Heart left ventricle (tissue), 16 donors: ENCODE measurements around the gene RRP1. TPM values are rescaled to one million over a fixed set of nuclear protein-coding genes. Genes with fewer than 3 reads are reported as not detected.

Experiments
- ATAC-seq, 4 donors: fragments of 200-7000 bp; cut with Tn5 transposase; one replicate each; pipeline ENCODE4 v1.9.1; 2020 to 2022; ENCODE audit warnings: moderate library complexity in 4 of 4, mild to moderate bottlenecking in 3 of 4, moderate number of reproducible peaks in 1 of 4
- DNase-seq, 5 donors: peaks; one replicate each; pipeline ENCODE4 v3.0.0-alpha.2; 2020
- H3K27ac ChIP-seq, 12 donors: fragments of 200-600 bp; sonication (generic) in 4 of 12; one replicate each; pipeline versions ENCODE4 v1.5.0 to v1.8.0; 2016 to 2022; ENCODE audit warnings: mild to moderate bottlenecking in 2 of 12
- H3K27me3 ChIP-seq, 9 donors: fragments of 200-600 bp; sonication (generic) in 2 of 9; one replicate each; pipeline versions ENCODE4 v1.5.1 to v1.8.0; 2016 to 2022; ENCODE audit warnings: mild to moderate bottlenecking in 3 of 9
- H3K36me3 ChIP-seq, 9 donors: fragments of 200-600 bp; sonication (generic) in 2 of 9; one replicate each; pipeline versions ENCODE4 v1.5.0 to v1.8.0; 2018 to 2022; ENCODE audit warnings: mild to moderate bottlenecking in 2 of 9
- H3K4me1 ChIP-seq, 12 donors: fragments of 200-600 bp; sonication (generic) in 4 of 12; one replicate each; pipeline versions ENCODE4 v1.5.0 to v1.8.0; 2016 to 2022; ENCODE audit warnings: mild to moderate bottlenecking in 3 of 12
- H3K4me3 ChIP-seq, 12 donors: fragments of 200-600 bp; sonication (generic) in 4 of 12; one replicate each; pipeline versions ENCODE4 v1.5.0 to v1.8.0; 2017 to 2022; ENCODE audit warnings: mild to moderate bottlenecking in 9 of 12, moderate library complexity in 4 of 12
- H3K9me3 ChIP-seq, 12 donors: fragments of 200-600 bp; sonication (generic) in 4 of 12; one replicate each; pipeline versions ENCODE4 v1.5.0 to v1.8.0; 2016 to 2022; ENCODE audit warnings: mild to moderate bottlenecking in 1 of 12
- CTCF ChIP-seq, 12 donors: fragments of 200-600 bp; sonication (generic) in 4 of 12; IDR thresholded peaks; one replicate each; pipeline versions ENCODE4 v1.5.0 to v1.8.0; 2018 to 2022; ENCODE audit warnings: antibody characterized with exemption in 12 of 12, mild to moderate bottlenecking in 5 of 12
- POLR2A ChIP-seq, 2 donors: fragments of 450-650 bp; IDR thresholded peaks; one replicate each; pipeline ENCODE4 v1.6.1; 2017; ENCODE audit warnings: antibody characterized with exemption in 2 of 2, mild to moderate bottlenecking in 2 of 2, moderate library complexity in 2 of 2
- WGBS, 4 donors: extraction: QIAGEN DNeasy Blood & Tissue Kit in 2 of 4; methylation state at CpG; one replicate each; pipeline versions ENCODE4 v1.1.5 to v1.1.7; 2013 to 2018; 5-methylcytosine and 5-hydroxymethylcytosine counted together
- intact Hi-C, 10 donors: fragments of 100-400 bp; cut with DNase I; formaldehyde crosslinking; loops; one replicate each; pipeline versions ENCODE4 v1.11.1 to v1.14.2; 2022
- polyA plus RNA-seq, 2 donors: library from polyadenylated mRNA; stranded (reverse); fragments of 200-250 nt; gene quantifications; one replicate each; pipeline ENCODE4 v1.2.3, GENCODE V29; 2013
- total RNA-seq, 9 donors: library from RNA; depleted of rRNA in 2 of 9; stranded (reverse); fragments of >200 nt in 2 of 9; fragmentation: NEBNext Ultra II Directional in 3 of 9; extraction: Animal tissue kit (Norgen Biotek cat#: 25700) in 3 of 9; gene quantifications; one replicate each; pipeline versions ENCODE4 v1.1.0 to v1.2.4, GENCODE V29; 2016 to 2023
- donor health status: ischemic (EF 13 %, LVEDD 7.1; RV severe dilation, severe dysfunction).
- donor health status: healthy with polysubstance abuse.
- donor health status: DM: no; HTN: yes; CAD: no.
- donor health status: DM: no; HTN: no; CAD: no.
- donor health status: ischemic (EF 25% LVEDD 6.9; RV normal size, moderate dysfunction).
- donor health status: ischemic (EF 25% LVEDD 5.7; RV mildly dilated, moderate dysfunction).
- donor health status: healthy.
- donor health status: DM: yes; HTN: yes; CAD: no.
- donor health status: ischemic (EF 35%, LVEDD 5.7; RV mildly dilated, moderate dysfunction).
- donor health status: nonischemic (EF 11% LVEDD 7.7; RV severe dilation, severe dysfunction).
- donor health status: DM: yes; HTN: yes; CAD: no.
- donor health status: PGD.
- donor health status: ischemic (EF 29% LVEDD 5.4; RV normal size, mild dysfunction).
- donor health status: nonischemic (EF 23%, LVEDD 6.1; RV moderate dilation, normal function).

The RRP1 gene
- total and polyA plus RNA-seq, 11 donors = 6.0 to 15.6 (median 9.8) TPM

DNA sequence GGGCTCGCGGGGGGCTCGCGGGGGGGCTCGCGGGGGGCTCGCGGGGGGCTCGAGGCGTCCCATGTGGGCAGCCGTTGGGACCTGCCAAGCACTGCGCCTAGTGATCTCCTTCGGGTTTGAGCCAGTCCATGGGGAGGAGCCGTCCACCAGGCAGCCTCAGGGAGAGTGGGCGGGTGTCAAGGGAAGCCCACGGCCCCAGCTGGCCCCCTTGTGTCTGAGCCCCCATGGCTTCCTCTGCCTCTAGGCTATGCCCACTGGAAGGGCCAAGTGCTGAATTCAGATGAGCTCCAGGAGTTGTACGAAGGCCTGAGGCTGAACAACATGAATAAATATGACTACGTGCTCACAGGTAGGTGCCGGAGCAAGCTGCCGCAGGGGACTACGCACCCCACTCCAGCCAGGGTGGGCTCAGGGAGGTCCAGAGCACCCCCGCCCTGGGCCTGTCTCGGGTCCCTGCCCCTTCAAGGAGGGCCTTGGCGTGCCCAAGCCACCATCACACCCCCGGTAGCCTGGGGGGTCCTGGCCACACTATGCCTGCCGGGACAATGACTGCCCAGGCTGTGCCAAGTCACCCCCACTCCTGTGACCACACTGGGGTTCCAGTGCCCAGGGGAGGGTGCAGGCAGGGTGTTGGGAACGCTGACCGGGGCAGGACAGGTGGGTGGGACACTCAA, 47.8 kb upstream of the RRP1 start:
- Histone ChIP-seq H3K4me3 (no peak overlapping the region), H3K27me3 (no peaks in the 10 kb centered on the region), H3K4me1 (no peaks in the 10 kb centered on the region), H3K27ac (no peak overlapping the region), H3K36me3 (peaks cover 0 to 60% (median 43%) of the 10 kb centered on the region in 9 donors), H3K9me3 (no peaks in the 10 kb centered on the region)
- DNase-seq (no peak), ATAC-seq (no peak)
- intact Hi-C loops = no loop called here
- no peak for TF ChIP-seq CTCF (IDR thresholded peaks at IDR 0.05)
- WGBS, 4 donors = 72 to 100% (median 77%) methylated on average over 3 to 24 of the region's 28 CpGs

DNA sequence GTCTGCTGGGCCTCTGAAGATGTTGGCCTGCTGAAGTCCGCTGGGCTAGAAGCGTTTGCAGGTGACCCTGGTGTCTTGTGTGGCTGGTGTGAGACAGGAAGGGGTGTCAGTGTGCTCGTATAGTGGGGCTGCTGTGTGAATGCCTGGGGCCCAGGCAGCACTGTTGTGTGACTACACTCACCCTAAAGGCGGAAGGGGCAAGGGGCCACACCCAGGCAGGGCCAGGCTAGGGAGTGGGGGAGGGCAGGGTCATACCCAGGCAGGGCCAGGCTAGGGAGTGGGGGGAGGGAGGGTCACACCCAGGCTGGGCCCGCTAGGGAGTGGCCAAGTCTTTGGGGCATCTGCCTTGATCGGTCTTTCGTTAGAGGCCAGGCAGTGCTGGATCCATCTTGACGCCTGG, 45.4 kb upstream of the RRP1 start:
- no peak for TF ChIP-seq CTCF (IDR thresholded peaks at IDR 0.05)
- DNase-seq (no peak), ATAC-seq (no peak)
- Histone ChIP-seq H3K4me3 (no peak overlapping the region), H3K27ac (no peak overlapping the region), H3K4me1 (no peaks in the 10 kb centered on the region), H3K9me3 (no peaks in the 10 kb centered on the region), H3K27me3 (no peaks in the 10 kb centered on the region), H3K36me3 (peaks cover 0 to 70% (median 57%) of the 10 kb centered on the region in 9 donors)
- intact Hi-C loops = no loop called here
- WGBS, 4 donors = 91 to 99% (median 97%) methylated on average over 8 of the region's 8 CpGs

DNA sequence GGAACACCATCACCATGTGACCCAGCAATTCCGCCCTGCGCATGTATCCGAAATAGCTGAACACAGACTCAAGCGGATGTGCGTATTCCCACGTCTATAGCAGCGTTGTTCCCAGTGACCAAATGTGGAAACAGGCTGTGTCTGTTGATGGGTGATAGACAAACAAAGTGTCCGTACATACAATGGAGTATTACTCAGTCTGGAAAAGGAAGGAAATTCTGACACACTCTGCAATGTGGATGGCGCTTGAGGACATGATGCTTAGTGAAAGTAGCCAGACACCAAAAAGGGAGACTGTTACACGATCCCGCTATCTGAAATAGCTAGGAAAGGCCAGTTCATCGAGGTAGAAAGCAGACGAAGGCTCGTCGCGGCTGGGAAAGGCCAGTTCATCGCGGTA, 44.7 kb upstream of the RRP1 start:
- 95 to 98% (median 98%) methylated on average over 18 of the region's 18 CpGs for whole genome bisulfite sequencing, 4 donors

More for the DNA sequence above, 44.7 kb upstream of the RRP1 start:
- no peaks in the 10 kb centered on the region for H3K4me1 ChIP-seq
- ATAC-seq (no peak), DNase-seq (no peak)
- no peaks in the 10 kb centered on the region for H3K9me3 ChIP-seq
- intact Hi-C loops = no loop called here
- TF ChIP-seq POLR2A (IDR thresholded peaks at IDR 0.05) = no peak
- no peak for TF ChIP-seq CTCF (IDR thresholded peaks at IDR 0.05)
- H3K4me3 ChIP-seq = no peak overlapping the region
- no peaks in the 10 kb centered on the region for H3K27me3 ChIP-seq
- H3K36me3 ChIP-seq = peaks cover 0 to 75% (median 63%) of the 10 kb centered on the region in 9 donors
- no peak overlapping the region for H3K27ac ChIP-seq
